HG02840 (cell line): ENCODE results near the gene ANKRD2.
"Not testable (repeated sequence)": the region's sequence is repeated elsewhere in the genome, so short reads cannot be mapped to it uniquely, and the experiment has no call there.

Experiments
- ATAC-seq: cut with Tn5 transposase; IDR thresholded peaks from one replicate; pipeline ENCODE4 v1.9.1; 2021; ENCODE audit warnings: mild to moderate bottlenecking, moderate library complexity, moderate number of reproducible peaks; ENCODE audit not compliant: unreplicated experiment, low FRiP score

Gene ANKRD2, protein sequence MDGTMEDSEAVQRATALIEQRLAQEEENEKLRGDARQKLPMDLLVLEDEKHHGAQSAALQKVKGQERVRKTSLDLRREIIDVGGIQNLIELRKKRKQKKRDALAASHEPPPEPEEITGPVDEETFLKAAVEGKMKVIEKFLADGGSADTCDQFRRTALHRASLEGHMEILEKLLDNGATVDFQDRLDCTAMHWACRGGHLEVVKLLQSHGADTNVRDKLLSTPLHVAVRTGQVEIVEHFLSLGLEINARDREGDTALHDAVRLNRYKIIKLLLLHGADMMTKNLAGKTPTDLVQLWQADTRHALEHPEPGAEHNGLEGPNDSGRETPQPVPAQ

DNA sequence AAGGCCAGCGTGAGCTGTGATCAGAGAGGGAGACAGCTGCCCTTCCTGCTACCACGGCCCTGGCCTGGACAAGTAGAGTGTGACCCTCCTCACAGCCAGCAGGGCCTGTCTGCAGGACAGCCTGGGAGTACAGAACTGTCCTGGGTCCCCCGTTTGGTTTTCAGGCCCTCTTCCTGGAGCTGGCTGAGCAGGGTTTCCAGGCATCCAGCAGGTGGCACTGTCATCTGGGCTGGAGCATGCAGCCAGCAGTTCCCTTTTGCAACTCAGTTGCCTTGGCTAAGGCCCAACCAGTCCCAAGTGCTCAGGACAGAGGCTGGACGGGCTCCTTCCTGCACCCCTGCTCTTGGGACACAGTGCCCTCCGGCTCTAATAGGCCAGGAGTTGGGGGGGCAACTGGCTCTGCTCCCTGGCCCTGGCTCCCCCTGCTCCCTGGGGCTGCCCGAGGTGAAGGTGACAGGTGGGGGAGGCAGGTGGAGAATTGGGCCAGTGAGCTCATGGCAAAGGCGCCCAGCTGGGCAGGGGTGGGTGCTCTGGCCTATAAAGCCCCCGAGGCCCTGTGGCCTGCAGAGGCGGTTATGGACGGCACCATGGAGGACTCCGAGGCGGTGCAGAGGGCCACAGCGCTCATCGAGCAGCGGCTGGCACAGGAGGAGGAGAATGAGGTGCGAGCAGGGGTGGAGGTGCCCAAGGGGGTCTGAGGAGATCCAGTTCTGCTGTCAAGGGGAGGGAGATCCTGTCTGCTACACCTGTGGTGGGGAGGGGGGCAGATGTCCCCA lies at the start of gene ANKRD2:
Gene ANKRD2, plus strand, starts transcription at position 566 of the 776 bp plus-strand sequence. Its CDS starts 10 bp downstream, at position 576.
- ATAC-seq: no peak

DNA sequence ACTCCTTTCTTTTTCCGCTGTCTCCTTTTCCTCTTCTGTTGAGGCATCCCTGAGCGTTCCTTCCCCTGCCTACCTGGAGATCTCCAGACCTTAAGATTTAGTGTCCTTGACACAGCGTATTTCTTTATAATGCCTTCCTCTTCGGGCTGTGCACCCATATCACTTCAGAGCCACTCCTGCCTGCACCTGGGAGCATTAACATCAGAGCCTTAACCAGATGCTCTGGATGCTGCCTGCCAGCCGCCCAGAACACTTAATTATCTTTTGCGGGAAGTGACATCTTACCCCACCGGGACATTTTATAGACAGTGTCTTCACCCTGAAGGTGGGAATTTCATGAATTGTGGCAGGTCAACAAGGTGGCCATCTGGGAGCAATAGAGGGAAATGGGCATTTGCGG lies 49.6 kb upstream of the ANKRD2 start:
- no peak for ATAC-seq

DNA sequence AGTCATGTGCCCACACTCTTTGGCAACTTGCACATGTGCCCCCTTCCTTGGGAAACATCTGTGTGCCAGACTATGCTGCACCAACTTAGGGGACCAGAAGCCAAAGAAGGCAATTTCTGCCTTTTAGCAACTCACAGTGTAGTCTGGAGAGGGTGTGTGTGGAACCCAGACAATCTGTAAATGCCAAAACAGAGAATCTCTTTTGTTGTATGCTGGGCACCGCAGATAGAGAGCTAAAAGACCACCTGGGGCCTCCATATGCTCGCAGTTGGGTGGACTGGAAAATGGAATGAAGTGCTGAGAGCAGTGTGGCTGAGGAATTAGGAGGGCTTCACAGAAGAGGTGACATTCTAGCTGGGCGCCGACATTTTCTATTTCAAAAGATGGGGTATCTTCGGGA lies 47.5 kb upstream of the ANKRD2 start:
- no peak for ATAC-seq

DNA sequence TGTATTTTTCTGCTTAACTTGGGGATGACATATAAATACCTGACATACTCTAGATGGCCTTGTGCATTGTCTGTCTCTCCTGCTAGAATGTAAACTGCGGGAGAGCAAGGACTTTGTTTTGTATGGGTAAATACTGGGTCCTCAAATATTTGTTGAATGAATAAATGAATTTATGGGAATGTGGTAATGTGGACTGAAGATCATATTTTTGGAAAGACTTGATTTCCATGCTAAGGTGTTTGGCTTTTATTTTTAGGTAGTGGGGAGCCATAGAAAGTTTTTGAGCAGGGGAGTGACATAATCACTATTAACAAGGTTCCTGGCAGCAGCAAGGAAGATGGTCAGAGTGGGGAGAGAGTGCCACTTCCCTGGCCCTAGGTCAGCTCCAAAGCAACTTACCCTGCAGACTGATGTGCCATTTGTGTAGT lies 46.9 kb upstream of the ANKRD2 start:
- no peak for ATAC-seq

DNA sequence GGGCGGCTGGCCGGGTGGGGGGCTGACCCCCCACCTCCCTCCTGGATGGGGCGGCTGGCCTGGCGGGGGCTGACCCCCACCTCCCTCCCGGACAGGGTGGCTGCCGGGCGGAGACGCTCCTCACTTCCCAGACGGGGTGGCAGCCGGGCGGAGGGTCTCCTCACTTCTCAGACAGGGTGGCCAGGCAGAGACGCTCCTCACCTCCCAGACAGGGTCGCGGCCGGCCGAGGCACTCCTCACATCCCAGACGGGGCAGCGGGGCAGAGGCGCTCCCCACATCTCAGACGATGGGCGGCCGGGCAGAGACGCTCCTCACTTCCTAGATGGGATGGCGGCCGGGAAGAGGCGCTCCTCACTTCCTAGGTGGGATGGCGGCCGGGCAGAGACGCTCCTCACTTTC lies 43.7 kb upstream of the ANKRD2 start:
- not testable (repeated sequence) for ATAC-seq

DNA sequence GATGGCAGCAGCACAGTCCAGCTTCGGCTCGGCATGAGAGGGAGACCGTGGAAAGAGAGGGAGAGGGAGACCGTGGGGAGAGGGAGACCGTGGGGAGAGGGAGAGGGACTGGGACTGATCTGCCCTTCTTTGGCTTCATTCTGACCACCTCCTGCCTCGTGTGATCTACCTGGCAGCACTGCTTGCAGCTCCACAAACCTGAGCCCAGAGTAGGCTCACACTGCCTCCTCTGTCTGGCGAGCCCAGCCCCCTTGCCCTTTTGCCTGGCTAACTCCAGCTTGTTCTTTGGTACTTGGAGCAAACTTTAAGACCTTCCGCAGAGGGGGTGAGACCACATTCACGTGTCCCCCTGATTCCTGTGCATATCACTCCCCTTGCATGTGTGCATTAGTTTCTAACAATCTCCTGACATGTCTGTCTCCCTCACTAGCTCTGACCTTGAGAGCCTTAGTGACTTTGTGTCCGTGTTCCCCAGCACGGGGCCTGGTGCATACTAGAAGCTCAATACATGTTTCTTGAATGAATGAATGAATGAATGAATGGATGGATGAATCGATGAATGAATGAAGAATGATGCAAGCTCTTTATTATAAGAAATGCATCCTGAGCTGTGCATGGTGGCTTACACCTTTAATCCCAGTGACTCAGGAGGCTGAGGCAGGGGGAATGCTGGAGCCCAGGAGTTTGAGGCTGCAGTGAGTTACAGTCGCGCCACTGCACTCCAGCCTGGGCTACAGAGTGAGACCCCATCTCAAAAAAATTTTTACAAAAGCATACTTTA lies 42.7 kb upstream of the ANKRD2 start:
- ATAC-seq: no peak

DNA sequence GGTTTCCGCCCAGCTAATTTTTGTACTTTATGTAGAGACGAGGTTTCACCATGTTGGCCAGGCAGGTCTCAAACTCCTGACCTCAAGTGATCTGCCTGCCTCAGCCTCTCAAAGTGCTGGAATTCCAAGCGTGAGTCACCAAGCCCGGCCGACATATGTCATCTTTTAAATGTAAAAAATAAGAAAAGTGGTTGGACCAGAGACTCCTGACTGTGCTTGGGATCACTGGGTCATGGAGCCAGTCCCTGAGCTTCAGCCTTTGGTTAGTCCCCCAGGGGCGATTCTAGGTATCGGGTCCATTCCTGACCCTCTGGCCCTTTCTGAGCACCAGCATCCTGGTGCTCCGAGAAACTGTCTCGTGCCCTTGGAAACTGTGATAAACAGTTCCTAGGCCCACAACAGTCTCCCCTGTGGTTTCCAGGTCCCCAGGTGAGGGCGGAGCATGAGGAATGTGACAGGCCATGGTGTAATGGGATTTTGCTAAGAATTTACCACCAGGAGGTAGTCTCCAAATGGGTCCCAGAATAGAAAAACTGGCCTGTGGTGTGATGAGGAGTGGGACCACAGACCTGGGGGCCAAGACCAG lies 41.1 kb upstream of the ANKRD2 start:
- ATAC-seq: no peak

DNA sequence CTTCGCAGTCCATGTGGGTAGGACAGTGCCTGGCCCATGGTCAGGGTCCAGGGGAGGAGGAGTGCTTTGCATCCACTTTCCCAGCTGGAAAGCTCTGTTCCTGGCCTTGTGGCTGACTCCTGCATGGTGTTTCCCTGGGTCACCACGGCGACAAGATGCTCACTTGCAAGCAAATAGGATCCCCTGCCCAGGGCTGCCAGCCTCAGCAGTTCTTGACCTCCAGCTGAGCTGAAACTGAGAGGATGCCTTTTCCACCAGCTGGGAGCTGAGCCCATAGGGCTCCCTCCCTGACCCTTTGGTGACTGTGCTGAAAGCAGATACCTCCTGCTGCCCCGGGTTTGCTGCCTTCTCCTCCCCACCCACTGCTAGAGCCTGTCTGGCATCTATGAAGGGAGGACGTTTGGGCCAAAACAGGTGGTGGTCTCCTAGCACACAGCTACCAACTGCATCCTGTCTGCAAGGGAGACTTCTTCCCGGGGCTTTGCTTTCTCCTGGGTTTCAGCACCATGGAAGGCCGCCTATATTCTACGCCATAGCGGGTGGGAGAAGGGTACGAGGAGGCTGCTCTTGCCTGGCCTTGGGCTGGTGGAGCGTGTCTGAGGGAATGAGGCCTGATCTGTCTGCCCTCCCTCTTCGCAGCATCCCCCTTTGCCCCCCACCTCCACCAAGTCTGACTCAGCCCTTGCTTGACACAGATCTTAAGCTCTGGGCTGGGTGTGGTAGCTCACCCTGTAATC lies 39.5 kb upstream of the ANKRD2 start:
- no peak for ATAC-seq

DNA sequence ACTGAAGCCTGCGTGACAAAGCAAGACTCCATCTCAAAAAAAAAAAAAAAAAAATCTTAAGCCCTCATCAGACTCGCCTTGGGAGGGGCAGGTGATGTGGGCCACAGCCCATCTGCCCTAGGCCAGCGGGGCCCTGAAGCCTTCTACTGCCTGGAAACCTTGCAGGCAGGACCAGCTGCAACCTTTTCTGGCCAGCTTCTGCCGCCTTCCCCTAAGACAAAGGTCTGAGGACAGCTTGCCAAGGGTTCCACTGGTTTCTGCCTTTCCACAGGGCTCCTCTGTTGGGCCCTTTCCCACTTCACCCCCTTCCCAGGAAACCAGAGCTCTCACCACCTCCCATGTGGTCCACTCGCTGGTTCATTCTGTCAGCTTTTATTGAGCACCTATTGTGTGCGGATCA lies 38.7 kb upstream of the ANKRD2 start:
- ATAC-seq: no peak

DNA sequence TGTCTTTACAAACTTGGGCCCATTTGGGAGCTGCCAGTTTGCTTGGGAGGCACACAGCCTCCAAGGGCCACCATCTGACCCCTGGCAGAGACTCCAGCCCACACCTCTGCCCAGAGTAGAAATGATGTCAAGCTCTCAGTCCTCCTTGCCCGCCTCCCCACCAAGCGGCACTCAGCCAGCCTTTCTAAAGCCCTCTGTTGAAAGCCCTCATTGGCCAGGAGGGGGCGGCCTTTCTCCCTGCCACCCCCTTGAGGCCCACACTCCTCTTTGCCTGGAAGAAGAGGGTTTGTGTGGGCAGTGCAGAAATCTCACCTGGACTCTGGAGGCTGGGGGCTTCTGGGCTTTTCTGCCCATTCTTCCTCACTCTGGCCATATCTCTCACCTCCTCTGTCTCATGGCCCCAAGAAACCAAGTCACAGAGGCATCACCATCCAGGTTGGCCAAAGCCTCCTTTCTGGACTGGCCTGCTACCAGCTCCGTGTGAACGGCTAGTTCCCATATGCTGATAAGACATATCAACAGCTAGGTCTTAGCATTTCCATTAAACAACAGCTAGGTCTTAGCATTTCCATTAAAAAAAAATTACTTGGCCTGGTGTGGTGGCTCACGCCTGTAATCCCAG lies 37.7 kb upstream of the ANKRD2 start:
- ATAC-seq: no peak

DNA sequence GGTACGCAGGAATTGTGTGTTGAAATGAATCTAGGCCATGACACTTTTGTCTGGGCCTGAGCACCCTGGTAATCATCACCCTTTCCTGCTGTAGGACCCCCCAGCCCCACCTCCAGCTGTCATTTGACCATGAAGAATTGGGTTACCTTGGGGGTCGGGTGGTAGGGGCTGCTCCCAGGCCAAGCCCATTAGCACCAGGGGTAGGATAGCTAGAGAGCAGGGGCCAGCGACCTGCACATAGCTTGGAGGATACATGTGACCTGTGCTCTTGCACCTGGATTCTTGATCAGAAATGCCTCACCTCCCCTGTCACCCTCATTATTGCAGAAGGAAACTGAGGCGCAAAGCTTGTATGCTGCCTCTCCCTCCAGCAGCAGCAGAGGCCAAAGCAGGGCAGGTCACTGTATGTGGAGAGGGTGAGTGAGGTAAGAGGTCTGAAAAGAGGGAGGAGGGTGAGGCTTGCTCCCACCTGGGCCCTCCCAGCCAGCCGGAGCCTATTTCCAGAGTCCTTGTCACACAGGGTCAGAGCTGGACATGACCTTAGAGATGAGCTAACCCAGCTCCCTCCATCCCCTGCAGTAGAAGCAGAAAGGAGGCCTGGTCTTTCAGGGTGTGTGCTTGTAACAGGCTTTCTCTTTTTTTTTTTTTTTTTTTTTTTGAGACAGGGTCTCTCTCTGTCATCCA lies 35.3 kb upstream of the ANKRD2 start:
- ATAC-seq: no peak

DNA sequence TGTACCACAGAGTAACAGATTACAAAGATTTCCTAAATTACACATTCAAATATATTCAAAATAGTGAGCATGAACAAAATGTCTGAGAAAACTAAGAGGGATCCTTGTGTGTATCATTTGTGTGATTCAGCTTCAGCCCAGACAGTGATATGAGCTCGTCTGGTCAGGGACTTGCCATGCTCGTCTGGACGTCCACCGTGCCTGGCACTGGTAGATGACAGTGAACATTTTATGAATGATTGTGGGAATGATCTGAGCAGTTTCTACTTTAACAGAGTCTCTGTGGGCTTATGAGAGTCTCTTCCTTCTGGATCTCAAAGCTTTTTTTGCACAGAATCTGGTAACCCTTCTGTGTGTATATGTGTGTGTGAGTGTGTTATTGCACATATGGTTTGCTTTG lies 34.2 kb upstream of the ANKRD2 start:
- ATAC-seq: no peak

DNA sequence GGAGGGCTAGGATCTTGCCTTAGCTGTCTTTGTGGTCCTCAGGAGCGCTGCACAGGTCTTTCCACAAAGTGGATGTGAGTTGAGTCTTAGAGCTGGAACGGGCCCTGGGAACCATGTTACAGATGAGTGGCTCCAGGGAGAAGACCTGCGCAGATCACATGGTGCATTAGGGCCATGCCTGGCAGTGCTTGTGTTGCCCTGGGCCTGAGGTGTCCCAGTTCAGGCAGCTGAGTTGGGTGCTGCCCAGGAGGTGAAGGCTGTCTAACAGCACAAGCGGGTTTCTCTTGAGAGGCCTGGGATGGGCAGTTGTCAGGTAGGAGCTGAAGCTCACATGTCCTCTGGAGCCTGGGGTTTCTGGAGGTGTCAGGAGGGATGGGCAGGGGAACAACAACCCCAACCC lies 33.7 kb upstream of the ANKRD2 start:
- ATAC-seq: no peak

DNA sequence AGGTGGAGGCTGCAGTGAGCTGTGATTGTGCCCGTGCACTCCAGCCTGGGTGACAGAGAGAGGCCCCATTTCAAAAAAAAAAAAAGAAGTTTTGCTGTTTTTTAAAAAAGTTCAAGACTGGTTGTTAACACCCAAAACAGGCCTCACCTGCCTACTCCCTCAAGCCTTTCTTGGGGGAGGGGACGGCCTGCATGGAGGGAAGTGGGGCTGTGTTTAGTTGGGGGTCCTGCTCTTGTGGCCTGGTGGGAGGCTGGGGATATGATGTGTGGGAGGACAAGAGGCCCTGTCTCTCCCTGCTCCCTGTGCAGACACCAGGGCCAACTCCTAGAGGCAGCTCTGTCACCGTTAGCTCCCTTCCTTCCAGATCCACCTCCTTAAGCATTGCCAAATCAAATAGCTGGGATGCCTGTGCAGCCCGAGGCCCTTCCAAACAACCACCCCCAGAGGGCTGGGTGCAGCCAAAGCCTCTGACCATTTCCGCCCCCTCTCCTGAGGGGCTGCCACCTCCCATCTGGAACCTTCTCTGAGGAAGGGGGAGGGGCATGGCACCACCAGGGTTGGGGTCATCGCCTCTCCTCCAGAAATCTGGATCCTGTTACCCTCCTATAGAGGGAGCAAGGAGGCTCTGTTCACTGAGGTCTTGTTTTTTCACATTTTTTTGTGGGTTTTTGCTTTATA lies 32.9 kb upstream of the ANKRD2 start:
- no peak for ATAC-seq

DNA sequence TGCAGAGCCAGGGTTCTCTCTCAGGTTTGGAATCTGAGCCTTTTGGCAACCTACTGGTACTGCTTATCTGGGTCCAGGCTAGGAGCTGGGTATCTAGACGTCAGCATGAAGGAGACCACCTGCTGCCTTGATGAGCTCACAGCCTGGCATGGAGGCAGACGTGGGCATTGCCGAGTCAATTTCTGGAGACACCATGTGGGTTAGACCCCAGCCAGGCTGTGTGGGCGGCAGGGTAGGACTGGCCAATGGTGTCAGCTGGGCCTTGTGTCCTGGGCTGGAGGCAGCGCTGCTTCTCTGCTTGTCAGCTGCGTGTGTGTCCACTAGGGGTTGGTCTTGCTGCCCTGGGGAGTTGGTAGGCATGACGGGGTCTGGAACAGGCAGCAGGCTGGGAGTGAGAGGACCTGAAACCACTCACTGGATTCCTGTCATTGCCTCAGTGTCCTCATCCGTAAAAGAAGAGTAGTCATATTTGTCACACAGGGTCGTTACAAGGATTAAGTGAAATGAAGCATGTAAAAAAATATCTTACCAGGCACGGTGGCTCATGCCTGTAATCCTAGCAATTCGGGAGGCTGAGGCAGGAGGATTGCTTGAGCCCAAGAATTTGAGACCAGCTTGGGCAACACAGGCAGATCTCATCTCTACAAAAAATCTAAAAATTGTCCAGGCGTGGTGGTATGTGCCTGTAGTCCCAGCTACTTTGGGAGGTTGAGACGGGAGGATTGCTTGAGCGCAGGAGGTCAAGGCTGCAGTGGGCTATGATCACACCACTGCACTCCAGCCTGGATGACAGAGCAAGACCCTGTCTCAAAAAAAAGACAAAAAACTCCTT lies 31.7 kb upstream of the ANKRD2 start:
- ATAC-seq: no peak

DNA sequence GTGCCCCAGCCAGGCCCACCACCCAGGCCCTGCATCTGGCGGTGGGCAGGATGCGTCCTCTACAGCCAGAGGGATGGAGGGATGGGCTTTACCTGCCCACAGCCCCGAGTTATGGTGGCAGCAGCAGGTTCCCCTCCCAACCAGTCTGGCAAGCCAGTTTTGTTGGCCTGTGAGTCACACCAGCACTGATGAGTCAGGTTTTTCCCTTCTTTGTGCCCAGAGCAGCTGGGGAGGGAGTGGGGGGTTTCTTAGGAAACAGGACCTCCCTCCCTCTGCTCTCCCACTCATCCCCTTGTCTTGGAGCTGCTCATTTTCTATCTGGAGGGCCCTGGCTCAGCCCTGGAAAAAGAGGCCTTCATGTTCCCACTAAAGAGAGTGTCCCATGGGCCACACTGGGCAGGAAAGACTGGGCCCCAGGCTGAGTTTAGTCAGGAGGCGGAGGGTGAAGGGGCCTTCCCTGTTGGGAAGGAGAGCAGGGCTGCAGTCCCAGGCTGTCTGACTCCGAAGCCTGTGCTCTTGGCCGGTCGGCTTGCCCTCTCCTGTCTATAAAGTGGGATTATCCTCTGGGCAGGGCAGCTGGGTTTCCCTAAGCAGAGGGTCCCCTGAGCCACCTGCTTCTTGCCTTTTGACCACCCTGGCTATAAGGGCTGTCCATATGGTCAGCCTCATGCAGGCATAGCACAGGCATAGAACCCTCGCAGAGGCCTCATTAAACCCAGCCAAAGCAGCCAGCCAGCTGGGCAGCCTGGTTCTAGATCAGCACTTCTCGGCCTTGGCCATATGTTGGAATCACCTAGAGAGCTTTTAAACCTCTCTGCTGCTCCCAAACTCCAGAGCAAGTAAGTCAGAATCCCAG lies 30.2 kb upstream of the ANKRD2 start:
- no peak for ATAC-seq

DNA sequence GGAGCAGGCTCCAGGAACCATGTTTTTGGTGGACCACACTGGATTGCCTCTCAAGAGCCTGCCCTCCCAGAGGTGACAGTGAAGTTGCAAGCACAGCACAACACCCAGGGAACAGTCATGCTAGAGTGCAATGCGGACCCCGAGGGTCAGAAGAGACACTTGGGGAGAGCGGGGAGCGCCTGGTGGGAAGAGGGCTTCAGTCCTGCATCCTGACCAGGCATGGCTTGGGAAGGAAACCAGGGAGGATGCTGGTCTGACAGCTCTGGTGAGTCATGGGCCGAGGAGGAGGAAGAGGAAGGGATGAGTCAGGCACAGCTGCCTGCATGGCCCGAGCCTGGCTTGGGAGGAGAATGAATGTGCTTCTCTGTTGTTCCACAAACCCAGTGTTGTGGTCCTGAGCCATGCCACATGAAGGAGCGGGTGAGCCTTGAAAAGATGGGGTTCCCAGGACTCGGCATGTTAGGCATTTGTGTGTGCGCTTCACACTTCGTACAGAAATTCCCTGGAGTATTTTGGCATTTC lies 29.5 kb upstream of the ANKRD2 start:
- no peak for ATAC-seq
